HTERT RPE-1 (cell line): Measurements from ENCODE around the gene FTO.
"Not testable (repeated sequence)": the region's sequence is repeated elsewhere in the genome, so short reads cannot be mapped to it uniquely, and the experiment has no call there.

Experiments used
- in situ Hi-C: fragments of 300-500 bp; cut with MboI; formaldehyde crosslinking; loops from 4 replicates; pipeline ENCODE4 v1.14.3; 2020; ENCODE audit warnings: low sequenced_read_pairs

The FTO gene

DNA sequence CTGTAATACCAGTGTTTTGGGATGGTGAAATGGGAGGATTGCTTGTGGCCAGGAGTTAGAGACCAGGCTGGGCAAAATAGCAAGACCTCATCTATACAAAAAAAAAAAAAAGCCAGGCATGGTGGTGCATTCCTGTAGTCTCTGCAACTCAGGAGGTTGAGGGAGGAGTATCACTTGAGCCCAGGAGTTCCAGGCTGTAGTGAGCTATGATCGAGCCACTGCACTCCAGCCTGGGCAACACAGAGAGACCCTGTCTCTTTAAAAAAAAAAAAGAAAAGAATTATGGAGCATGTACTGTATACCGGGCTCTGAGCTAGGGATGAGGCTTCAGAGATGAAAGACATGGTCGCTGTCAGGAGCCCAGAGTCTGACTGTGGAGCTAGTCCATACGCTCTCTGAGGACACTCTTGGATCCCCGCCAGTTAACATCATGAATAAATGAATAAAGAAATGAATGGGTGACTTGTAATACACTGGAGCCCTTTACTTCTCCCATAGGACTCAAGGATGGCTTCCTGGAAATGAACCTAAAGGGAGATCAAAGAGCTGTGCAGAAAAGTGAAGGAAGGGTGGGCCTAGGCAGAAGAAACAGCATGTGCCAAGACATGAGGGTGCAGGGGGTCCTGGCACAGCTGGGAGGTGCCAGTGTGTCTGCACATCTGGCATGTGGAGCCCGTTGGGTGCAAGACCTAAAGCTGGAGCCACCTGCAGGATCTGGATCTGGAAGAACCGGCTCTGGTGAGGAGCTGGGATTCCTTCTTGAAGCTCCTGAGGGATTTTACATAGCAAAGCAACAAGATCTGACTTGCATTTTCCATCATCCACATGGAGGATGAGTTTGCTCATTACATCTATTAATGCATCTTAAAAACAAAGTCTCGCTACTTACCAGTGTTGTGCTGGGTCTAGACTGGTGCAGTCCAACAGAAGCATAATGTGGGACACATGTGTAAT lies 462.2 kb downstream of the FTO start:
- in situ Hi-C loops, result no loop called here

DNA sequence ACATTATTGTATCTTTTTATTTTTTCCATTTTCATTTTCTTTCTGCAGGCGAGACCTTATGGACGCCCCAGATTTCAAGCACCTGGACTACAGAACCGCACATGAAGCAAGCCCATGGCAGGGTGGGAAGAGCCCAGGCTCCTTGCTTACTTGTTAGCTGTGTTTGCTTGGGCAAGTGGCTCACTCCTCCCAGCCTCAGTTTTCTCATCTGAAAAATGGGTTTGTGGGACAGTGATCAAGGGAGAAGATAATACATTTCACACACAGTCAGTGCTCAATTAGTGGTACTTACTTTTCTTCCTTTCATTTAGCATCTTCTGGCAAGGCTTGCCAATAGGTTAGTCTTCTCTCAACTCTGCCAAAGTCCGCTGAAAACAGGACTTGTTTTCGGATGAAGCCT lies 465.2 kb downstream of the FTO start:
- in situ Hi-C loops, result no loop called here

- in situ Hi-C loops, result no loop called here
Observed at GRCh38 chr16:54171626-54172537, 467.9 kb downstream of the FTO start.

DNA sequence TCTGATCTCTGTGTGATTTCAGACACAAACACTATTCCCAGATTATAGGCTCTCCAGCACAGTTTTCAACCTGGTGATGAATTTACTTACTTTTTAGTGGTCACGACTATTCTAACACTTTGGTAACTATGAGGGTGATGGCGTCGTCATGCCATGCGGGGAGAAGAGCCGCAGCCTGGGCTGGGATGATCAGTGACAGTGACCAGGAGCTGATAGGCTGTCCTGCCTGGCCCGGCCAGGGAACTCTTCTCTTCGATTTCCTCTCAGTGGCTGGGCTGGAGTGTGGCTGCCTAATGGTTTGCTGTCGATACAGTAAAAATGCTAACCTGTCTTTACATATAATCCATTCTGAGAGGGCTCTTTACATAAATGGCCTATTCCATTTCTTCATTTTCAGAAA lies 469.5 kb downstream of the FTO start:
- in situ Hi-C loops, result no loop called here

DNA sequence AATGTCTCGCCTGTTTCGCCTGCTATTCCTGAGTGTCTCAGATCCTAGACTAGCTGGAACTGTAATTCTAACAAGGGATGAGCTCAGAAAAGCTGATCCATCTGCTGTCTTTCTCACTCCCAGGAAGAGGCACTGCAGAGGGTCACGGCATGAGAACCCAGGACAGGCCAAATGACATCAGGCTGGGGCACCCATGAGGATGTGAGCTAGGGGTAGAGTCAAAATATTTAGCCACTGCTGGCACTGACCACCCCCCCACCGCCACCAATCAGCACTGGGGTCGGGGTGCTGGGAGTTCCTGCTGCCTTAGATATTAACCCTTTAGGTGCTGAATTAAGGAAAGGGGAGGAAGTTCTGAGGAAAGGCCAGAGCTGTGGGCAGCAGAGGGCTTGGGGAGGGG lies 470.2 kb downstream of the FTO start:
- in situ Hi-C loops, result no loop called here

DNA sequence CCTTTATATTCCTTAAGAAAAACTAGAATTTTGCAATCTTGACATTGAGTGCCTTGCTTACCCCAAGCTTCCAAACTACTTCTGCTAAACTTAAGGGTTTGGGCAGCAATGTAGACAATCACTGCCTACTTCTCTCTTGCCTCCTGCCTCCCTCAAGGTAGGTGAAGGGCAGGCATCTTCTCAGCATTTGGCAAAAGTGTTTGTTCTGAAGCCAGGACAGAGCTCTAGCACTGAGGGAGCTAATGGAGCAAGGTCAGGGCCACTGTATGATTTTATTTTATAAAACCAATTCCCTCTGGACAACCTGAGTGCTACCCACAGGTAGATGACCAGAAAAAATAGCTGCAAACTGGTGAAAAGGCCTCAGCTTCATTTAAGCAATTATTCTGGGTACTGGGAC lies 470.8 kb downstream of the FTO start:
- in situ Hi-C loops, result no loop called here

- in situ Hi-C loops, result no loop called here
Observed at GRCh38 chr16:54175169-54175551, 471.2 kb downstream of the FTO start.

DNA sequence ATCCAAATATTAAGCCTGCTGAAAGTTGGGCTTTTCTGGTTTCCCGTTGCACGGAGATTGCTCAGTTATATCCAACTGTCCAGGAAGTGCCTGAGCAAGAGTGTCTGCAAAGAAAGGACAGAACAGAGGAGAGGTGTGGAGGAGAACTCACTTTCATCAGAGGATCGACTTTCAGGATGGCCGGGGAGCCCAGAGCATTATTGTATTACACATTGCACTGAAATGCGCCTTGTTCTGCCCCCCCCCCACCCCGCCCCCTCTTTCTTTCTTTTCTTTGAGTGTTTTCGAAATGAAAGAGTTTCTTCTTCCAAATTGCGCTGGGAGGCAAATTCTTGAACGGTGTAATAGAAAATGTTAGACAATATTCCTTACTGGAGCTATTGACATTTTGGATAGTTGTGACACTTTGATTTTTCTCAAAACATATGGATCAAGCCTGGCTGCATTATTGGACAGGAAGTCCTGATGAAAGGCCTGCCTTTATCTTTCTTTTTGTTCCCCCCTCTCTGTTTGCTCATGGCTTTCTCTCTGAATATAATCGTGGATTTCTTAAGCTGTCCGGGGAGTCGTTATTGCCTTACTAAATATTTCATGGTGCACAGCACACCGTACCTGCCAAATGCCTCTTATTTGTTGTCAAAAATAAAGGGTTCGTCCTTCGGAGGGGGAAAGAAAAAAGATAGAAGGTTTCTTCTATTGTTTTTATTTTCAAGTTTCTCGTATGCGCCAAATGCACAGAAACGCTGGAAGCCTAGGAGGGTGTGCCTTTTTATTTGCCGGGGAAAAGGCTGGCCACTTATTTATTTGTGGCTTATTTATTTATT lies 471.8 kb downstream of the FTO start:
- in situ Hi-C loops, result no loop called here

DNA sequence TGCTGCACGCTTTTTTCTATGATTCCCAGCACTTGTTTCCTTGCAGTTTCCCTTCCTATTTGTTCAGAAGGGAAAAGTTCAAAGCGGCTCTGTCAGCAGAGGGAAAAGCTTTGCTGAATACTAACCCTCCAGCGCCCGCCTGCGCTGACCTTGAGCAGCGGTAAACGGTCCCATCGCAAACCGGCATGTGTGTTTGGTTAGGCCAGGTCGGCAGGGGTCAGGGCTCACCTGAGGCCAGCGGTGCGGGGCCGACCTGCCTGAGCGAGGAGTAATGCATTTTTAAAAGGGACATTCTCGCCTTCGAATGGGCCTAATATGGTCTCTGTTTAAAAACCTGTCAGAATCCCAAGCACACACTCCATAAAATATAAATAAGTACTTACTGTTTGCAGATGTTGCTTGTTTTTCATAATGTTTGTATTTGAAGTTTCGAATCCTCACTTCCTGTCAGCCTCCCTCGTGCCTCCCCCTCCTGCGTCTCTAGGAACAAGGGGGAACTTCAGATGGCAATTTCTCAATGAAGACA lies 472.5 kb downstream of the FTO start:
- in situ Hi-C loops, result no loop called here

DNA sequence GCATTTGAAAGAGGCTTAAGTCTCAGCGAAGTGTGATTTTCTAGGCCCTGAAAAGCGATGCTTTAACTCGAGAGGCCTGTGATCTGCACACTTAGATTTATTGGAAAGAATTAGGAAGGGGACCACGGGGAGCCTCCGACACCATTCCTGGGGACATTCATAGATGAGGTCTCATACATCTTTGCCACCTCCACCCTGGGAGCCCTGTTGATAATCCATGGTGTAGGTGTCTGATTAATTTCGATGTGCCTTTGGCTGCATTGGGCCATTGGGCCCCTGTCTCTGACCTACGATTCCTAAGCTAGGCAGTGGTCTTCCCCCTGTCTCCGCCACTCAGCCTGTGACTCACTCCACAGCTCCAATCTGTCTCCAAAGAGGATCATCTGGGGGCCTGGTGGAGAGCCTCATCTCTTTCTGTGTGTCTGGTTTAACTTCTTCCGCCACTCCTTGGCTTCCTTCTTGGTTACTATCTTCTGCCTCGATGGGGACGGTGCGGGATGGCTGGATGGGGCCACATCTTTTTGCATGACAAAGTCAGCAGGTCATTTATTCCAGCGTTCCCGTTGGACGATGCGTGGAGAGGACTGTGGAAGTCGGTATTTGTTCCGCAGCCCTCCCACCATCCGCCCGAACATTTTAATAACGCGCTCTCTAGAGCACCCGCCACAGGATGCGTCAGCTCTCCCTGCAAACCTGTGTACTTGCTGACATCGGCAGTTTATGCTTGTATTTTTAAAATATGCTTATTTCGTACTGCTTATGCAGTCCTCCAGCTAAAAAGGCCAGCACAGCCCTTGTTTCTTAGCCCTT lies 473.3 kb downstream of the FTO start:
- in situ Hi-C loops, result no loop called here

DNA sequence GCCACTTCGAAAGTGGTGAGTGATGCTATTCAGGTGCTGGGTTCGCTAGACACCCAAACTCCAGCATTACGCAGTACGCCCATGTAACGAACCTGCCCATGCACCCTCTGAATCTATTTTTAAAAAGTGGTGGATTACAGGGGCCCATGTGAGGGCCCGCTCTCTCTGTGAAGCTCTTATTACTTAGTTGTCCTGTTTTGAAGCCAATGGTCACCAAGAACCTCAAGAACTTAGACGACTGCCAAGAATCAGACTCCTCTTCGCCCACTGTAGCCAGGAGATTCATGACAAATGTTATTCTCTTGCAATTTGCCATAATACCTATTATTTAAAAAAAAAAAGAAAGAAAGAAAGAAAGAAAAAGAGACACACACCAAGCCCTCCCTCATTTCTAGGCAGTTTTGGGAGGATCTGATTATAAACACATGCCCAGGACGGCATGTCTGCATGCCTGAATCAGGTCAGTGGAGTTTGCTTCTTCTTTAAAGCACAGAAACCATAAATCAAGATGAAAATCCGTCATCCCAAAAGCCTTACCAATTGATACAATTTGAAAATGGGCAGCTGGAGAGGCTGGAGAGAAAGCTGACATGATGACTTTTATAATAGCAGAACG lies 474.0 kb downstream of the FTO start:
- in situ Hi-C loops, result no loop called here

DNA sequence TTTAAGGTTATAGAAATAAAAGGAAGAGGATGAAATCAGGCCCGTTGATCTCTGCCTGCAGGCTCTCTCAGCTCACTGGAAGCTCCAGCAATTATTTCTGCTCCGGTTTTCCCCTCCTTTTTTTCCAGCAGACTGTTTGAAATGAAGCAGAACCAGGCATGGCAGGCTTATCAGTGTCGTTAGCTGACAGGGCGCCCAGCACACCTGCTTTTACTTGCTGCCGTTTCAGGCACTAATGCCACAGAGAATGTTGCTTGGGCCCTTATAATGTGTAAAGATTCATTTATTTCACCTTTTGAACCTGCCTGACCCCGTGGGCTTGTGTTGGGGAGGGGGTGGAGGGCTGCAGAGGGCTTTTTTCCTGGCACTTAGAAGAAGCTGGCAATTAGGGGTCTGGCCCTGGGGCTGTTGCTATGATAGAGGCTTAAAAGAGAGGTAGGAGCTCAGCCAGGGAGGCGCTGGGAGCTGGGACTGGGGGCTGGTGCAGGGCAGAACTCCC lies 474.6 kb downstream of the FTO start:
- in situ Hi-C loops, result no loop called here

DNA sequence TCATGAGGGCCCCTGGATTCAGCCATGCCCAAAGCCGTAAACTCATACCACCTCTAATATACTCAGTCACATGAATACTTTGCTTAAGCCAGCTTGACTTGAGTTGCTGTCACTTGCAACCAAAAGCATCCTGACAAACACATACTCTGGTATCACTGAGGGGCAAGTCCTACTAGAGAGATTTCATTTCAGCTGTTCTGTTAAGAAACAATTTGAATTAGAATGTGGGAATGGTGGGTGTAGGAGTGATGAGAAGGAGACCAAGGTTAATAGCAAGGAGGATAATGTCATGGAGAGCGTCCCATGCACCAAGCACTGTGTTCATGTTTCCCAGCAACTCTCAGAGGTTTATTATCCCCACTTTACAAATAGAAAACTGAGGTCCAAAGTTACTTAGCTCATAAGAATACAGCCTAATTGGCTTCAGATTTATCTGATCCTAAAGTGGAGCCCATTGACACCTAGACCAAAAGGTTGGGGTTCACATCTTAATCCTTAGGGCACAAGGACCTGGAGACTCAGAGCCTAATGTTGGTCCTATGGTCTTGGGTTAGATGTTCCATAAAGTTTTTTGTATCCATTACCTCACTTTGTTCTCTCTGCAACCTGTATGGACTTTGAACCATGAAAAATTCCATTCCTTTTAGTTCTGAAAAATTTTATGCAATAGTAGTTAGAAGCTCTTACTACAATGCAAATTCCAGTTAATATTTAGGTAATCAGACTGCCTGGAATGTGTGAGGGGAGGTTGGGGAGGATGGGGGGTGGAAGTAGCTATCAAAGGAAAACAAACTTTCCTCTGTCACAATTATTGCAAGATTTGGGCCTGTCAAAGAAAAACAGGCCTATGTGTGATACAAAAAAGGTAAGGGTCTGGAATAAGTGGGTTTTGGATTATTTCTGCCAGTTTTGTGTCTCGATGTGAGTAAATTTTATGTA lies 476.7 kb downstream of the FTO start:
- in situ Hi-C loops, result no loop called here

- in situ Hi-C loops, result not testable (repeated sequence)
Observed at GRCh38 chr16:54181683-54182329, 477.9 kb downstream of the FTO start.

DNA sequence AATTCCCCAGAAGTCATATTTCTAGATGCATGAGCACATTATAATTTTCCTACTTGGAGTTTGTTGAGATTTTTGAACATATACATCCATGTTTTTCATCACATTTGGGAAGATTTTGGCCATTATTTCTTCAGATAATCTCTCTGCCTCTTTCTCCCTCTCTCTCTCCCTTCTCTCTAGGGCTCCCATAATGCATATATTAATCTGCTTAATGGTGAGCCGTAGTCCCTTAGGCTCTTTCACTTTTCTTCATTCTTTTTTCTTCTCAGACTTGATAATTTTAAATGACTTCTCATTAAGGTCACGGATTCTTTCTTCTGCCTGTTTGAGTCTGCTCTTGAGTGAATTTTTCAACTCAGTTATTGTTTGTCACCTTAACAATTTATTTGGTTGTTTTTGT lies 481.1 kb downstream of the FTO start:
- in situ Hi-C loops, result no loop called here

DNA sequence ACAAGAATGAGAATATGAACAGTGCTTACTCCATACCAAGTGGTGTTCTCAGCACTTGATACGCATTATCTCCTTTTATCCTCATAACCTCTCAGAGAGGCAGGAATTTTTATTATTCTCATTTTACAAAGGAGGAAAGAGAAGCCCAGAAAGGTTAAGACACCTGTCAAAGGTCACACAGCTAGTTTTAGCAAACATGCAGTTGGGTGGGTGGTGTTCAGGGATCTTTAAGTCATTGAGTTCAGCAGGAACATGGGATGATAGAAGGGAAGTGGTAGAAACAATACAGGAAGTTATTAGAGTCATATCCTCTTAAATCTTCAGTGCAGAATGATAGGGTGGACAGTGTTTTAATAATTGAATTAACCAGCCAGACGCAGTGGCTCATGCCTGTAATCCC lies 487.2 kb downstream of the FTO start:
- in situ Hi-C loops, result no loop called here

DNA sequence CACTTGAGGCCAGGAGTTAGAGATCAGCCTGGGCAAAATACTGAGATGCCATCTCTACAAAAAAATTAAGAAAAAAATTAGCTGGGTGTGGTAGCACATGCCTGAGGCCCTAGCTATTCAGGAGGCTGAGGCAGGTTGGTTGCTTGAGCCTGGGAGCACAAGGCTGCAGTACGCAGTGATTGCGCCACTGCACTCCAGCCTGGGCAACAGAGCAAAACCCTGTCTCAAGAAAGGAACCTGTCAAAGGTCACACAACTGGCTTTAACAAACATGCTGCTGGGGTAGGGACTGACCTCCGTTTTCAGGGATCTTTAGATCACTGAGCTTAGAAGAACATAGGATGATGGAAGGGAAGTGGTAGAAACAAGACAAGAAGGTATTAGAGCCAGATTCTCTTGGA lies 487.6 kb downstream of the FTO start:
- in situ Hi-C loops, result no loop called here
